Upper lobe of left lung (tissue), 4 donors: ENCODE measurements around the gene MDC1.

Experiments used
- POLR2A ChIP-seq, 4 donors: fragments of 450-650 bp; IDR thresholded peaks; one replicate each; pipeline ENCODE4 v1.5.1; 2016 to 2017; ENCODE audit warnings: antibody characterized with exemption in 4 of 4, mild to moderate bottlenecking in 2 of 4
- POLR2AphosphoS5 ChIP-seq, 2 donors: sonication (generic); formaldehyde crosslinking; IDR thresholded peaks; one replicate each; pipeline ENCODE4 v1.5.1; 2017; ENCODE audit warnings: antibody characterized with exemption in 2 of 2
- TF ChIP-seq, protein P1 (sequence below), 6 experiments: fragments of 450-650 bp in 4 of 6; fragments of 200-600 bp in 2 of 6; sonication (generic) in 2 of 6; IDR thresholded peaks; one replicate each; pipeline ENCODE4 v1.5.1; 2016 to 2019; ENCODE audit warnings: antibody characterized with exemption in 6 of 6

- TF ChIP-seq, protein P1, sequence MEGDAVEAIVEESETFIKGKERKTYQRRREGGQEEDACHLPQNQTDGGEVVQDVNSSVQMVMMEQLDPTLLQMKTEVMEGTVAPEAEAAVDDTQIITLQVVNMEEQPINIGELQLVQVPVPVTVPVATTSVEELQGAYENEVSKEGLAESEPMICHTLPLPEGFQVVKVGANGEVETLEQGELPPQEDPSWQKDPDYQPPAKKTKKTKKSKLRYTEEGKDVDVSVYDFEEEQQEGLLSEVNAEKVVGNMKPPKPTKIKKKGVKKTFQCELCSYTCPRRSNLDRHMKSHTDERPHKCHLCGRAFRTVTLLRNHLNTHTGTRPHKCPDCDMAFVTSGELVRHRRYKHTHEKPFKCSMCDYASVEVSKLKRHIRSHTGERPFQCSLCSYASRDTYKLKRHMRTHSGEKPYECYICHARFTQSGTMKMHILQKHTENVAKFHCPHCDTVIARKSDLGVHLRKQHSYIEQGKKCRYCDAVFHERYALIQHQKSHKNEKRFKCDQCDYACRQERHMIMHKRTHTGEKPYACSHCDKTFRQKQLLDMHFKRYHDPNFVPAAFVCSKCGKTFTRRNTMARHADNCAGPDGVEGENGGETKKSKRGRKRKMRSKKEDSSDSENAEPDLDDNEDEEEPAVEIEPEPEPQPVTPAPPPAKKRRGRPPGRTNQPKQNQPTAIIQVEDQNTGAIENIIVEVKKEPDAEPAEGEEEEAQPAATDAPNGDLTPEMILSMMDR (IDR thresholded peaks at IDR 0.05), result peak; percentile 49 to 86 (median 74)
- no peak for TF ChIP-seq POLR2AphosphoS5 (IDR thresholded peaks at IDR 0.05)
- TF ChIP-seq POLR2A (IDR thresholded peaks at IDR 0.05), result no peak
Observed at GRCh38 chr6:30730601-30731435, 13.7 kb upstream of the MDC1 start.
